ENCODE measurements around the gene PDE4A. TPM values are rescaled to one million over a fixed set of nuclear protein-coding genes. Genes with fewer than 3 reads are reported as not detected.
"Not testable (repeated sequence)": the region's sequence is repeated elsewhere in the genome, so short reads cannot be mapped to it uniquely, and the experiment has no call there.

Gene PDE4A
- total RNA-seq, 1 donor from 2014 or later = 9.4 TPM

DNA sequence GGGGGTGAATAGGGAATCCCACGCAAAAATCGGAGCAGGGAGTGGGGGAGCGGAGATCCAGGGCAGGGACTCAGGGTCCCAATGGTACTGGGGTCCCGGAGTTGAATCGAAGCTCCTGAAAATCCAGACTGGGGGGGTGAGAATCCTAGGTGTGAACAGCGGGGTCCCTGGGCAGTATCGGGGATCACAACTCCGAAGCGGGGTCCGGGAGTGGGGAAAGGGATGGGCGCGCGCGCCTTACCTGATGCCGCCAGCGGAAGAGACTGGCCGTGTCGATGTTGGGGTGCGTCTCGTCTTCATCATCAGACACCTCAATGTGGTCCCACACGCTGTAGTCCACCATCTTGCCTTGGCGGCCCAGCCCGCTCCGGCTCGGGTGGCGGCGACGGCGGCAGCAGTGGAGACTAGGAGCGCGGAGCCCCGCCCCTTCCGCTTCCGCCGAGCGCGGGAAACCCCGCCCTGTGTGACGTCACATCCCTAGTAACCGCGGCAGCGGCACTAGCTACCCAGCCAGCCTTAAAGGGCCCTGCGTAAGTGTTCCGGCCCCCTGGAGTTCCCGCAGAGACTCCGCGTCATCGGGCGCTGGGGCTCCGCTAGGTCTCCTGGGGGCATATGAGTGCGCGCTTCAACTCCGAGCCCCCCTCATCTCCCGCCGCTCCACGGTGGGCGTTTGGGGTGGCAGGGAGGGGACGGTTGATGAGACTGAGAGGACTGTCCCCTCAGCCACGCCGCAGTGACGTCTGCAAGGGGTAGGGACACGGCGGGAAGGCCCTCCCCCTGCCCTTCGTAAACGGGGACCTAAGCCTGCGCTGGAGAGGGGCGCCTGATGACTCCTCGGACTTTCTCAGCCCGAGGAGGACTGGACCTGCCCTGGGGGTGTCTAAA lies 17.0 kb upstream of the PDE4A start, which contains the start of gene CDC37:
Gene CDC37, minus strand, starts transcription at position 406 of the 885 bp plus-strand sequence. Its CDS starts 63 bp downstream, at position 343.
- peak; percentile 97 for DNase-seq (ENCODE audit: low spot score)

DNA sequence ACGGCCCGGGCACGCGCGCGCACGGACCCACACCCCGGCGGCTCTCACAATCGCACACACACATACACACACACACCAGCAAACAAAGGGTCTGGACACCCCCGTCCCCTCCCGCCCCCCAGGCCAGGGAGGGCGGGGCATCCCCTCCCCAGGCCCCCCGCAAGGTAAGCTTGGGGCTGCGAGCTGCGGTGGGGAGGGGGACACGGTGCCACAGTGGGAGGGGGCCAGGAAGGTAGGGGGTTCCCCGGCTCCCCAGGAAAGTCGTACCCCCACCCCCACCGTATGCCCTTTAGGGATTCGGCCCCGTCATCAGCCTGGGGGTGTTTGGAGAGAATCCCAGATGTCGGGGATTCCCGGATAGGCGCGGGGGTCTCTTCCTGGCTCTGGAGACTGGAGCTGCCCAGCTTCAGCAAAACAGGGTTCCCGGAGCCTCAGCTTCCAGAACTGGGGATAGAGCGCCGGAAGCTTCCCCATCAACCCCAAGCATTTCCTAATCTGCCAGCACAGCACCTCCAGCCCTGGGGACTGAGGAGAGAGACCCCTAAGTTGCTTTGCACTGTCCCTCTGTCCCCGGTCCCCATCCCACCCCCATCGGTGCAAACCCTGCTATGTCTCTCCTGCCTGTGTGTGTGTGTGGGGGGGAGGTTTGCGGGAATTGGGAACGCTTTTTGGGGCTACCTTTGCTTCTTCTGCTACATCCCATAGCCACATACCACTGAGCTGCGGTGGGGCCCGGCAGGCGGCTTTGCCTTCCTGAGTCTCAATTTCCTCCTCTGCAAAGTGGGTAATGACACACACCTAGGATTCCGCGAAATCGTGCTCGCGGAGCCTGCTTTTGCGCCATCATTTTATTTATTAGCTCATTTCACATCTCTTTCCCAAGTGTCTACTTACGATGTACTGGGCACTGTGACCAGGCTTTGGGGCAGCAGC lies 15.2 kb upstream of the PDE4A start:
- DNase-seq (ENCODE audit: low spot score) = no peak

DNA sequence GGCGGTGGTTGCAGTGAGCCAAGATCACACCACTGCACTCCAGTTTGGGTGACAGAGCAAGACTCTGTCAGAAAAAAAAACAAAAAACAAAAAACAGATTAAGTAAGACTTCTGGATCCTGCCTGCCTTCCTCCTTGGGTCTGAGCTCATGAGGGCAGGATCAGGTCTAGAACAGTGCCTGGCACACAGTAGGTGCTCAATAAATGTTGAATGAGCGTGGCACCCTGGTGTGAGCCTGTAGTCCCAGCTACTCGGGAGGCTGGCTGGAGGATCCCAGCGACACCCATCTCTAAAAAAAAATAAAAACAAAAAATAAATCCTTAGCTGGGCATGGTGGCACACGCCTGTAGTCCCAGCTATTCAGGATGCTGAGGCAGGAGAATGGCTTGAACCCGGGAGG lies 14.1 kb upstream of the PDE4A start:
- no peak for DNase-seq (ENCODE audit: low spot score)

DNA sequence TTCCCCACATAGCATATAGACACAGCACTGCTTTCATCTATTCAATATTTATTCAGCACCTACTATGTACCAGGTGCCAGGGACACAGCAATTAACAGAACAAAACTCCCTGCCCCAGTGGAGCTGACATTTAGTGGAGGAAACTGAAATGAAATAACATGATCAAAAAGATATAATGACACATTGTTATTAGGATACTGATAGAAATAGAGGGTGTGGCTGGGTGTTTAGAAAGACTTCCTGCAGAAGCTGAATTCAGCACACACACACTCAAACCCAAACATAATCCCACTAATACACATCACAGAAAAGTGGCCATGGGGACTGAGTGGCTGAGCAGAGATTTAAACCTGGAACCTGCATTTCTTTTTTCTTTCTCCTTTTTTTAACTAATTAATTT lies 13.2 kb upstream of the PDE4A start:
- no peak for DNase-seq (ENCODE audit: low spot score)

DNA sequence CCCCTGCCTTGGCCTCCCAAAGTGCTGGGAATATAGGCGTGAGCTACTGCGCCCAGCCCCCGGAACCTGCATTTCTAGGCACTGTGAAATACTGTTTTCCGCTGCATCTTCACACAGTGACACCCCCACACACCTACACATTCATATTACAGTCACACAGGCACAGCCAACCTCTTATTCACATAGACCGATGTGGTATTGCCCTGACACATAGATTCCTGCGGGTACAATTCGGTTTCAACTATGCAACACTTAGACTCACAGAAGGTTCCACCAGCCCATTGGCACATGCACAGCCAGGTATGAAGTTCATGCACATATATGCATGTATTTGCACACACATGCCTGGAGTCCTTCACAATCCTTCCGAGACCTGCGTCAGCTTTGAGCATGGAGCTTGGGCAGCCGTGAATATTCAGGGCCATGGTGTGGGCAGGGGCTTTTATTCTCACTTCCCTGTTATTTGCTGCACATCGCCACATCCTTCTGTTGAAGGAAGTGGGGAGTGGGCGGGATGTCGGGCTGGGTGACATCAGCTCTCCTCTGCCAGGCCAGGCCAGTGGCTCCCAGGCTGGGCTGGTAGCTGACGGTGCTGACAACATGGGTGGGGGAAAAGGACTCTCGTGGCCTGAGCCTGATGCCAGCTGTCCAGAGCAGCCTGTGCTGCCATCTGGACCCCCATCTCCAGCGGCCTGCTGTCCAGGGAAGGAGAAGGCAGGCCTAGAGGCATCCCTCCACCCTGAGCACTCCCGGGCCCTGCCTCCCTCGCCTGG lies 11.6 kb upstream of the PDE4A start:
- no peak for DNase-seq (ENCODE audit: low spot score)

DNA sequence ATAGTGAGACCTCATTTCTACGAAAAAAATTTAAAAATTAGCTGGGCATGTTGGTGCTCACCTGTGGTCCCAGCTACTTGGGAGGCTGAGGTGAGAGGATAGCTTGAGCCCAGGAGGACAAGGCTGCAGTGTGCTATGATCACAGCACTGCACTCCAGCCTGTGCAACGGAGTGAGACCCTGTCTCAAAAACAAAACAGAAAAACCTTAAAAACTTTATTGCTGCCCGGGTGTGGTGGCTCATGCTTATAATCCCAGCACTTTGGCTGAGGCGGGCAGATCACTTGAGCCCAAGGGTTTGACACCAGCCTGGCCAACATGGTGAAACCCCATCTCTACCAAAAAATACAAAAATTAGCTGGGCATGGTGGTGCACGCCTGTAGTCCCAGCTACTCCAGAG lies 9.1 kb upstream of the PDE4A start:
- DNase-seq (ENCODE audit: low spot score) = not testable (repeated sequence)

DNA sequence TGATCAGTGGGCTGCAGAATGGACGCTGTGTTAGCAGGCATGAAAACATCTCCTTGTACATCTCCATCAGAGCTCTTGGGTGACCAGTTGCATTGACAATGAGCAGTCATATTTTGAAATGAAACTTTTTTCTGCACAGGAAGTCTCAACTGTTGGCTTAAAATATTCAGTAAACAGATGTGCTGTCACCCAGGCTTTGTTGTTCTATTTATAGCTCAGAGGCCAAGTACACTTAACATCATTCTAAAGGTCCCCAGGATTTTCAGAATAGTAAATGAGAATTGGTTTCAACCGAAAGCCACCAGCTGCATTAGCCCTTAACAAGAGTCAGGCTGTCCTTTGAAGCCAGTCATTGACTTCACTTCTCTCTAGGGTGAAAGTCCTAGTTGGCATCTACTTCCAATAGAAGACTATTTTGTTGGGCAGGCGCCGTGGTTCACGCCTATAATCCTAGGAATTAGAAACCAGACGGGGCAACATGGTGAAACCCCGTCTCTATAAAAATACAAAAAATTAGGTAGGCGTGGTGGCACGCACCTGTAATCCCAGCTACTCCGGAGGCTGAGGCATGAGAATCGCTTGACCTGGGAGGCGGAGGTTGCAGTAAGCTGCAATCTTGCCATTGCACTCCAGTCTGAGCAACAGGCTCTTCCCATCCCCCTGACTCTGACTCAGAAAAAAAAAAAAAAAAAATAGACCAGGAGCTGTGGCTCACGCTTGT lies 7.9 kb upstream of the PDE4A start:
- no peak for DNase-seq (ENCODE audit: low spot score)

DNA sequence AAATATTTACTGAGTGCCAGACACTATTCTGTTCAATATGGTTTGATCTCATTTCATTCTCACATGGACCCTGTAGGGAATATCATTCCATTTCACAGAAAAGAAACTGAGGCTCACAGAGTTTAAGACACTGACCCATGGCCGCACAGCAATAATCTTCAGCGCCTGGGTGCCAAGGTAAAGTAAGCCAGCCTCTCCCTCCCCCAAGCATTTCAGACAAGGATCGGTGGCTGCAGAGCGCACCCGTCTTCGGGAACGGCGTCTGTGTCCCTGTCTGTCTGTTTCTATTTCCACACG lies 4.3 kb upstream of the PDE4A start:
- no peak for DNase-seq (ENCODE audit: low spot score)

DNA sequence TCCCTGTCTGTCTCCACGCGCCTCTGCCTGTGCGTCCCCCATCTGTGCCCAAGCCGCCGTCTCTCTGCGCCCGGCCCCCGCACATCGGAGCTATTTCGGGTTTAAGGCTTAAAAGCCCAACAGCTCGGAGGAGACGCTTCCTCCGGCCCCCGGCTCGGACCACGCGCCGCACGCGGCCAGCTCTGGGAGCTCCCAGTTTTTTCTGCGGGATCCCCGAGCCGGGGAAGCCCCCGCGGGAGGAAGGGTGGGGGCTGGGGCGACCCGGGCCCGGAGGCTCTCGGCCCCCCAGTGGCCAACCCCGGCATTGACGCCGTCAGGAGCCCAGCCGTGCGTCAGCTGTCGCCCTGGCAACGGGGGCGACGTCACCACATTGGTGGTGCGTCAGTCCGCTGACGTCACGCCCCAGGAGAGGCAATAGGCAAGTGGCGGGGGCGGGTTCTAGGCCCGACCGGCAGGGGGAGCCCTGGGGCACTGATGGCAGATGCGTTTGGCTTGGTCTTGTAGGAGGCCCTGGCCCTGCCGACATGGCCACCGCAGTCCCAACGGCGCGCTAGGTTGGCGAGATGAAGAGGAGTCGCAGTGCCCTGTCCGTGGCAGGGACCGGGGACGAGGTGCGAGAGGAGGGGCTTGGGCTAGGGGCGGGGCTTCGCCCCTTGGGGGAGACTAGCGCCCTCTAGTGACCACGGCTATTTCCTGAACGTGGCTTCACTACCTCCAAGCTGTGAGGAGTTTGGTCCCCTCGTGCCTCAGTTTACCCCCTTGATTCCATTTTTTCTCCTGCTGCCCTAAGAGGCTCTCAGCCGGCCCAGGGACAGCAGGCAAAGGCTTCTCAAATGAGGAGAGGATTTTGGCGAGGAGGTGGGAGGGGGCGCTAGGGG lies 3.7 kb upstream of the PDE4A start:
- peak; percentile 78 for DNase-seq (ENCODE audit: low spot score)

DNA sequence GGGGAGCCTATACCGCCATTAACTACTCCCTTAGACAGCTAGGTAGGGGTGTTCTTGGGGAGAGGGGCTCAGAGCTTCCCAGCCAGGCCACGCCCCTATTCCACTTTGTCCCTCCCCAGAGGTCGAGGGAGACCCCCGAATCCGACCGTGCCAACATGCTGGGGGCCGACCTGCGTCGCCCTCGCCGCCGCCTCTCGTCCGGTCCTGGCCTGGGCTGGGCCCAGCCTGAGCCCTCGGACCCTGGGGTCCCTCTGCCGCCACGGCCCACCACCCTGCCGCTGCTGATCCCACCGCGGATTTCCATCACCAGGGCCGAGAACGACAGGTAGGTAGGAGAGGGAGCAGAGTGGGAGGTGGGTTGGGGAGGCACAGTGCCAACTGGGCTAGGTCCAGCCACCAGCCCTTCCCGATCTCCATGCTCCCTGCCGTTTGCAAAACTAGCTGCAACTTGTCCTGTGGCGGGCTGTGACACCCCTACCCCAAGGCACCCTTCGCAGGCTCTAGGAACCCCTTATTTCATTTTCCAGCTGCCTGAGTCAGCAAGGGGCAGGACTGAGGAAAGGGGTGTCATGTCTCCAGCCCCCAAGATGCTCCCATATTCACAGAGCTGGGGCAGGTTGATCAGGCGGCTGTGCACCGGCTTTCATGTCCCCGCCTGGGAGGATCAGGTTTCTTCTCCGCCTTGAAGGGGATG lies 2.6 kb upstream of the PDE4A start:
- no peak for DNase-seq (ENCODE audit: low spot score)

DNA sequence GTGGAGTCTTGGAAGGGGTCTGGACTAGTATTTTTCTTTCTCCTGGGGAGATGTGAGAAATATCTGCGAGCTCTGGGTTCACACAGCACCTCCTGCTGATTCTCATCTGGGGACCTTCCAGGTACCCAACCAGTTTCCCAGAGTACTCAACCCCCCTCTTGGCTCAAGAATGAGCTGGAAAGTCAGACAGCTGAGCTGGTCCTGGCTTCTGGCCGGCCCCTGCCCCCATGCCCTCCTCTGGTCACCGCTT lies 2.2 kb upstream of the PDE4A start:
- DNase-seq (ENCODE audit: low spot score) = no peak

DNA sequence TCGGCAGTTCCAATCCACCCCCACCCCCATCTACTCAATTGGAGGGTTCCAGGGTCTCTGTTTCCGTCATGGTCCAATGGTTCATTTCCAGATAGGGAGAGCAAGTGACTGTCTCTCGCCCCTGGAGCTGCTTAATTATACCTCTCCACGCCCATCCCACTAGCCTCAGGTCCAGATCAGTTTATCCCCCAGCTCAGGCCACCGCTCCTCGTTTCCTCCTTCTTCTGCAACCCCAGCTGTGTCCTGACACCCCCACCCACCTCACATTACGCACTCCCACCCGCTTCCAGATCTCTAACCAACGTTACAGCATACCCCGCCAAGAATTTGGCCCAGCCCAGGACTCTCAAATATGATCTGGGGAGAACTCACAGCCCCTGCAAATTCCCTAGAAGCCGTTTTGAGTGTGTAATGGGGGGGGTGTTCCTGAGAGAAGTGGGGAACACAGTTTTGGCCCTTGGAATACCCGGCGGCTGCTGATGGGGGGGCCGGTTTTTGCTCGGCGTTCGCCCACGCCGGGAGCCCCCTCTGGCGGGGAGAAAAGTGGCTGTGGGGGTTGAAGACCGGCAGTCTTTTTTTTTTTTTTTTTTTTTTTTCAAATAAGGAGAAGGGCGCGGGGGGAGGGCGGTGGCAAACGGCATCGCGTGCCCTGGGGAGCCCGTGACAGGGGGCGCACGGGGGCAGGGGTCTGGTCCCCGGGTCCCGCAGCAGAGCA lies 1.7 kb upstream of the PDE4A start:
- no peak for DNase-seq (ENCODE audit: low spot score)

DNA sequence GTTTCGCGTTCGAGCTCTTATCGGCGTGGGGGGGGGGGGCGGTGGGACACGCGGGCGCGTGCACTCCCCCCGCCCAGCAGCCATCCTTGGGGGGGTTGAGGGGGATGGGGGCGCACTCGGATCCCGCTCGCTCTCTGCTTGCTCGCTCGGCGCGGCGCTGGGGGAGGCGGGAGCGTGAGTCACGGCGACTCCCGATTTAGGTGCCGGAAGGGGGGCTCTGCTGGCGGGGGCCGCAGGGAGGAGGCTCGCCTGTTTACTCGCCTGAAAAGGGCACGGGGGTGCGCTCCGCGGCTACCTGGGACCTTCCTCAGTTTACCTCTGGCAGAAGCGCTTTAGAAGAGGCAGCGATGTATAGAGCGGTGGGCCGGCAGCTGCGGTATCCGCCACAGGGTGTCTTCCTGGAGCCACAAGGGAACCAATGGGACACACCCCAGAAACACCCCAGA lies 1.1 kb upstream of the PDE4A start:
- no peak for DNase-seq (ENCODE audit: low spot score)

DNA sequence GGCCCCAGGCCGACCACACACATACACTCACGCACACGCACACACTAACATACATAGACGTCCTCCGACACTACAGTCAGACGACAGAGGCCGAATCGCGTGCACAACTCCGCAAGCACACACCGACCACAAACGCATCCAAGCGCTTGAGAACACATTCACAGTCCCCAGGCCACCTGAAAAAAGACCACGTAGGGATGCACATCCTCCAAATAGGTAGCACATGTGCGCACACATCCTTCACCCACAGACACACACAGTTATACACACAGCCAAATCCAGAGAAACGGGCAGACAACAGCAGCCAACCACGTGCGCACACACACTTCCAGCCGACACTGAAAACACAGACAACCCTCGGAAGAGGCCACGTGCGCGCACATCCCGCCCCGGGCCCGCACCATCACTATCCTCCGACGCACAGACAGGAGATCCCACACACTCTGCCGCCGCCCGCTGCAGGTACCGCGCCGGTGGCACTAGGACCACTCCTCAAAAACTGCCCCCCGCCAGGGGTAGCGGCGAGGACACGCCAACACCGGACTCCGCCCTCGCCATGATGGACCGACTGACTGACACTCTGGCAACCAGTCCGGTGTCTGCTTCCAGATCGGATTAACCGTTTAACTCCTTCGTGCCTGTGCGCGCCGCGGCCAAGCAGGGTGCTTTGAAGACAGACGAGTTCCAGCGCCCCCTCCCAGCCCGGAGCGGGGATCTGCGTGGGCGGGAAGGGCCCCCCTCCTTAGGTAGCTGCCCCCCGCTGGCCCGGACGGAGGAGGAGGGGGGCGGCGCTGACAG lies 493 bp upstream of the PDE4A start:
- DNase-seq (ENCODE audit: low spot score) = no peak

DNA sequence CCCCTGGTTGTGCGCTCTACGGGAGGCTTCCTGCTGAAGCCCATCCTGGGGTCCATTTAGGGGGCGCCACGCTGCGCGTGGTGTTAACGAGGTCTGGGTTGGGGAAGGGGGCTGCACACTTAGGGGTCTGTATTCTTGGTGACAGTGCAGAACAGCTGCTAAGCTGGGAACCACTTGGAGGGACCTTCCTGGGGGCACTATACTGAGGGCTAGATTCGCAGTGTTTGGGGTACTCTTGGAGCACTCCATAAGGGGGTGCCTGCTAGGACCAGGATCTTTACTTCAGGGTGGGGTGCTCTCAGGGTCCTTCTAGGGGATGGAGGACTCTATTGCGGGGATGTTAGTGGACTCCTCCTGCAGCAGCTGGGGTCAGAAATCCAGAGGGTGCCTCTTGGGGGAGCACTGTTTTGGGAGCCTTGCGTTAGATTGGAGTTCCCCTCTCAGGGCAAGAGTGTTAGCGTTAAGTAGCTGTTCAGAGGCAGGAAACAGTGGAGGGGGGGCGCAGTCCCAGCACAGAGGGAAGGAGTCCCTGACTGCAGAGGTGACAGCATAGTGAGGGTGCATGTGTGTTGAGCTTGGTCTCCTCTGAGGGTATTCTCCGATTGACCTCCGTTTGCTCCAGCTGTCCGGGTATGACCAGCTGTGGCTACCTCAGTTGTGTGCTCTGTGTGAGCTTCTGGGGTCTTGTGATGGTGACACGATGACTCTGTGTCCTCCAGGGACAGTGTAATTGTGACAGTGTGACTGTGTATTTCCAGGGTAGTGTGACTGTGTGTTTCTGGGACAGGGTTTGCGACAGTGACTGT lies 1.1 kb downstream of the PDE4A start:
- no peak for DNase-seq (ENCODE audit: low spot score)

DNA sequence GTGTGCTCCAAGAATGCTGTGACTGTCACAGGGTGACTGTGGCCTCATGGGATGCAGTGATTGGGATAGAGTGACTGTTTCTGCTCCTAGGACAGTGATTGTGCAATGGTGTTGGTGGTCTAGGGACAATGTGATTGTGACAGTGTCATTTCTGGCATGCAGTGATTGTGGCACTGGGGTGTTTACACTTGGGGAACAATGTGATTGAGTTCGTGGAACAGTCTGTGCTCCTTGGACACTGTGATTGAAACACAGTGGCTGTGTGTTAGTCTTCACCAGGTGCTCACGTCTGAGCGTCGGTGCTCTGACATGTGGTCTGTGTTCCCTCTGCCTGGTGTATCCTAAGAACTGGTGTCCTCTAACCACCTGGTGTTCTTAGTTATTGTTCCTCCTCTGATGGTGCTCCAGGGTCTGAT lies 1.7 kb downstream of the PDE4A start:
- DNase-seq (ENCODE audit: low spot score) = no peak

DNA sequence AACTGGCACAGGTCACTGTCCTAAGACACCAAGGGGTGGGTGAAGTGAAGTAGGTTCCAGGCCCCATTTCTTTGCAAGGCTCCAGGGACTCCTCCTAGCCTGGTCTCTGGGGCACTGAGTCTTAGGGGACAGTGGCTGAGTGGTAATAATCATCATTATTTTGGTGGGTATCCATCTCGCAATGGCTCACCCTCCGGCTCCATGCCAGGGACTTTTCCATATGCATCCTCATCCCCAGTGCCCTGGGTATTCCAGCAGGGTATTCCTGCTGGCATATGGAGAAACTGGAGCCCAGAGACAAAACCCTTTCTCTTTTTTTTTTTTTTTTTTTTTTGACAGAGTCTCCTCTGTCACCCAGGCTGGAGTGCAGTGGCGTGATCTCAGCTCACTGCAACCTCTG lies 2.5 kb downstream of the PDE4A start:
- no peak for DNase-seq (ENCODE audit: low spot score)
